Body of pancreas (tissue), 4 donors: Measurements from ENCODE around the gene AOC3.

ENCODE experiments used
- POLR2A ChIP-seq, 3 donors: fragments of 450-650 bp; IDR thresholded peaks; one replicate each; pipeline ENCODE4 v1.6.1; 2016; ENCODE audit warnings: antibody characterized with exemption in 3 of 3, mild to moderate bottlenecking in 2 of 3
- TF ChIP-seq, protein P1 (sequence below), 7 experiments: fragments of 450-650 bp in 4 of 7; fragments of 200-600 bp in 3 of 7; sonication (generic) in 3 of 7; IDR thresholded peaks; one replicate each; pipeline ENCODE4 v1.5.1; 2016 to 2019; ENCODE audit warnings: antibody characterized with exemption in 7 of 7

DNA sequence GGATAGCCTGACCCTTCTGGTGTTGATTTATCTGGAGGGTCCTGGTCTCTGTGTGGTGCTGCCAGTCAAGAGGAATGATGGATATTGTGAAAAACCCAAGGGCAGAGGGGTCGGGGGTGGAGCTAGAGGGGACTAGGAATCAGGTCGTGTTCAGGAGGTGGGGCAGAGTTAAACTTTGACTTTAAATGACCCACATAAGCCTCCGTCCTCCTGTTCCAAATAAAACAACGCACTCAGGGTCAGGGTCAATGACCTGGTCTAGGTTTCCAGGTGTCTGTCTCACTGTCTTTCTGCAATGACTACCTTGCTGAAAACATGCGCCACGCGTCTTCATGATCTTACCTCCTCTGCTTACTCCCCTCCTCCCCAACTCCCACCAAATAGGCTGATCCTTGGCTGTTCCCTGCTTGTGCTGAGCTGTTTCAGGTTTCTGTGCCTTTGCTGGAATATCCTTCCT lies 14.7 kb downstream of the AOC3 start:
- TF ChIP-seq, protein P1, sequence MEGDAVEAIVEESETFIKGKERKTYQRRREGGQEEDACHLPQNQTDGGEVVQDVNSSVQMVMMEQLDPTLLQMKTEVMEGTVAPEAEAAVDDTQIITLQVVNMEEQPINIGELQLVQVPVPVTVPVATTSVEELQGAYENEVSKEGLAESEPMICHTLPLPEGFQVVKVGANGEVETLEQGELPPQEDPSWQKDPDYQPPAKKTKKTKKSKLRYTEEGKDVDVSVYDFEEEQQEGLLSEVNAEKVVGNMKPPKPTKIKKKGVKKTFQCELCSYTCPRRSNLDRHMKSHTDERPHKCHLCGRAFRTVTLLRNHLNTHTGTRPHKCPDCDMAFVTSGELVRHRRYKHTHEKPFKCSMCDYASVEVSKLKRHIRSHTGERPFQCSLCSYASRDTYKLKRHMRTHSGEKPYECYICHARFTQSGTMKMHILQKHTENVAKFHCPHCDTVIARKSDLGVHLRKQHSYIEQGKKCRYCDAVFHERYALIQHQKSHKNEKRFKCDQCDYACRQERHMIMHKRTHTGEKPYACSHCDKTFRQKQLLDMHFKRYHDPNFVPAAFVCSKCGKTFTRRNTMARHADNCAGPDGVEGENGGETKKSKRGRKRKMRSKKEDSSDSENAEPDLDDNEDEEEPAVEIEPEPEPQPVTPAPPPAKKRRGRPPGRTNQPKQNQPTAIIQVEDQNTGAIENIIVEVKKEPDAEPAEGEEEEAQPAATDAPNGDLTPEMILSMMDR (IDR thresholded peaks at IDR 0.05), result no peak
- no peak for TF ChIP-seq POLR2A (IDR thresholded peaks at IDR 0.05)
